ENCODE measurements around the gene HDHD5. TPM values are rescaled to one million over a fixed set of nuclear protein-coding genes. Genes with fewer than 3 reads are reported as not detected.

The HDHD5 gene
- total RNA-seq, 2 experiments from 2014 or later: 38.5 to 40.7 TPM

Other genes starting within 250 kb of the HDHD5 start
- gene GAB4, start 151.1 kb downstream of the HDHD5 start, total RNA-seq: not detected
- 10 to 100 TPM; 41.7 to 43.4 TPM for gene IL17RA, start 74.3 kb downstream of the HDHD5 start, total RNA-seq
- gene TMEM121B, start 37.9 kb downstream of the HDHD5 start, total RNA-seq: under 1 TPM; 0.11 to 0.18 TPM
- 10 to 100 TPM; 61.5 to 65.0 TPM for gene ADA2, start 60.2 kb upstream of the HDHD5 start, total RNA-seq
- gene CECR2, start 210.2 kb upstream of the HDHD5 start, total RNA-seq: not detected